HCT116 (cell line): ENCODE results near the gene ZNF532. TPM values are rescaled to one million over a fixed set of nuclear protein-coding genes. Genes with fewer than 3 reads are reported as not detected.

Experiments used
- ATAC-seq: fragments of 200-7000 bp; cut with Tn5 transposase; 2 replicates; pipeline ENCODE4 v1.9.1; 2020; ENCODE audit warnings: mild to moderate bottlenecking, moderate library complexity
- BruUV-seq: library from RNA; stranded (reverse); fragments of 400-500 nt; replicated peaks from 2 replicates; lab custom pipeline; 2021; lab: Mats Ljungman, UMichigan
- CTCF ChIA-PET: fragments of 300-600 bp; sonication (Branson Sonifier 250); formaldehyde crosslinking; loops from one replicate; lab custom pipeline; 2021; ENCODE audit warnings: antibody characterized with exemption; lab: Charles Lee
- POLR2A ChIA-PET: fragments of 300-600, 350-600 bp; sonication (Branson Sonifier 250); formaldehyde crosslinking; loops from one replicate; lab custom pipeline; 2021; ENCODE audit warnings: antibody characterized with exemption; lab: Charles Lee
- RAD21 ChIA-PET, 2 experiments: fragments of 300-600 bp; sonication (Branson Sonifier 250); formaldehyde crosslinking; loops; one replicate each; lab custom pipeline; 2023; ENCODE audit warnings: low total read pairs in 2 of 2; ENCODE audit not compliant: uncharacterized antibody in 2 of 2, unreplicated experiment in 2 of 2, low non-redundant PET in 1 of 2; lab: Charles Lee
- DNase-seq: peaks from one replicate; pipeline ENCODE4 v3.0.0-alpha.2; 2010; ENCODE audit warnings: low read depth, low spot score
- H2AFZ ChIP-seq: fragments of 200-600 bp; shearing (Covaris generic), sonication (generic); 2 replicates; pipeline ENCODE4 v1.6.1; 2017; ENCODE audit warnings: low read depth, mixed run types, mixed read lengths, antibody characterized with exemption, low read length; ENCODE audit not compliant: poor library complexity, severe bottlenecking
- H3K27ac ChIP-seq: 2 replicates; pipeline ENCODE4 v1.5.1; 2012; ENCODE audit warnings: low read depth, low read length
- H3K27me3 ChIP-seq: fragments of 200-600 bp; sonication (generic); 2 replicates; pipeline ENCODE4 v1.6.1; 2016; ENCODE audit warnings: mixed run types, low read length, mixed read lengths; ENCODE audit not compliant: insufficient read depth
- H3K36me3 ChIP-seq, 2 experiments: fragments of 200-500 bp in 1 of 2; fragments of 200-600 bp in 1 of 2; sonication (Bioruptor generic) in 1 of 2; sonication (generic) in 1 of 2; 2 replicates each; pipeline versions ENCODE4 v1.5.1 to v1.6.1; 2014 to 2016; ENCODE audit warnings: low read length in 2 of 2, inconsistent platforms in 1 of 2, mixed read lengths in 1 of 2, mixed run types in 1 of 2; ENCODE audit not compliant: insufficient read depth in 2 of 2, control insufficient read depth in 1 of 2
- H3K4me1 ChIP-seq, 2 experiments: fragments of 200-600 bp in 1 of 2; sonication (generic) in 1 of 2; 2 replicates each; pipeline versions ENCODE4 v1.5.1 to v1.6.1; 2012 to 2017; ENCODE audit warnings: low read length in 2 of 2, inconsistent platforms in 1 of 2, mild to moderate bottlenecking in 1 of 2, mixed read lengths in 1 of 2, mixed run types in 1 of 2, moderate library complexity in 1 of 2; ENCODE audit not compliant: insufficient read depth in 2 of 2, control insufficient read depth in 1 of 2
- H3K4me2 ChIP-seq: fragments of 200-600 bp; sonication (generic); 2 replicates; pipeline ENCODE4 v1.6.1; 2017; ENCODE audit warnings: mixed run types, low read length, mixed read lengths
- H3K4me3 ChIP-seq, 2 experiments: fragments of 200-600 bp in 1 of 2; sonication (generic) in 1 of 2; replicated peaks in 1 of 2; 2 replicates each; pipeline ENCODE4 v1.5.1; 2011 to 2016; ENCODE audit warnings: low read length in 2 of 2, control low read depth in 1 of 2, low read depth in 1 of 2, mild to moderate bottlenecking in 1 of 2, mixed read lengths in 1 of 2, mixed run types in 1 of 2
- H3K79me2 ChIP-seq: fragments of 200-600 bp; sonication (generic); 2 replicates; pipeline ENCODE4 v1.6.1; 2017; ENCODE audit warnings: mild to moderate bottlenecking, mixed run types, low read length, moderate library complexity, mixed read lengths; ENCODE audit not compliant: insufficient read depth
- H3K9ac ChIP-seq: fragments of 200-600 bp; sonication (generic); 2 replicates; pipeline ENCODE4 v1.6.1; 2016; ENCODE audit warnings: low read length, mixed read lengths
- H3K9me2 ChIP-seq: fragments of 200-600 bp; sonication (generic), shearing (Covaris generic); 2 replicates; pipeline ENCODE4 v1.6.1; 2017; ENCODE audit warnings: mixed run types, mild to moderate bottlenecking, moderate library complexity; ENCODE audit not compliant: insufficient read depth
- H3K9me3 ChIP-seq, 2 experiments: fragments of 200-500 bp in 1 of 2; fragments of 200-600 bp in 1 of 2; sonication (Bioruptor generic) in 1 of 2; sonication (generic) in 1 of 2; 2 replicates each; pipeline ENCODE4 v1.6.1; 2014 to 2017; ENCODE audit warnings: low read length in 2 of 2, mixed read lengths in 2 of 2, inconsistent platforms in 1 of 2, low read depth in 1 of 2, mild to moderate bottlenecking in 1 of 2, mixed run types in 1 of 2, moderate library complexity in 1 of 2; ENCODE audit not compliant: control insufficient read depth in 1 of 2, insufficient read depth in 1 of 2
- H4K20me1 ChIP-seq: fragments of 200-600 bp; sonication (generic), shearing (Covaris generic); 2 replicates; pipeline ENCODE4 v1.6.1; 2017; ENCODE audit warnings: mixed run types, mild to moderate bottlenecking, moderate library complexity; ENCODE audit not compliant: insufficient read depth
- CBX3 ChIP-seq: IDR thresholded peaks from 2 replicates; pipeline ENCODE4 v1.6.1; 2012; ENCODE audit warnings: low read depth
- CTCF ChIP-seq, 3 experiments: fragments of 200-600 bp in 1 of 3; sonication (generic) in 1 of 3; IDR thresholded peaks in 2 of 3; conservative IDR thresholded peaks in 1 of 3; 2 replicates each; pipeline ENCODE4 v1.5.1; 2012 to 2017; ENCODE audit warnings: low read depth in 2 of 3, low read length in 2 of 3, antibody characterized with exemption in 1 of 3, borderline replicate concordance in 1 of 3, control low read depth in 1 of 3, mild to moderate bottlenecking in 1 of 3, mixed read lengths in 1 of 3, mixed run types in 1 of 3, moderate library complexity in 1 of 3; ENCODE audit not compliant: insufficient read depth in 1 of 3
- EGR1 ChIP-seq: IDR thresholded peaks from 2 replicates; pipeline ENCODE4 v1.6.1; 2012; ENCODE audit warnings: low read depth
- ELF1 ChIP-seq: IDR thresholded peaks from 2 replicates; pipeline ENCODE4 v1.6.1; 2012; ENCODE audit warnings: low read depth, borderline replicate concordance
- EZH2 ChIP-seq: fragments of 200-600 bp; sonication (generic); IDR thresholded peaks from 2 replicates; pipeline ENCODE4 v1.6.1; 2017; ENCODE audit warnings: antibody characterized with exemption, mixed run types
- FOSL1 ChIP-seq: IDR thresholded peaks from 2 replicates; pipeline ENCODE4 v1.6.1; 2012; ENCODE audit warnings: low read depth
- MAX ChIP-seq: IDR thresholded peaks from 2 replicates; pipeline ENCODE4 v1.6.1; 2012
- POLR2A ChIP-seq: IDR thresholded peaks from 2 replicates; pipeline ENCODE4 v1.7.0; 2011; ENCODE audit warnings: borderline replicate concordance; ENCODE audit not compliant: insufficient read depth, insufficient read length; ENCODE audit errors: extremely low read depth
- RAD21 ChIP-seq: IDR thresholded peaks from 2 replicates; pipeline ENCODE4 v1.6.1; 2012; ENCODE audit warnings: low read depth, mild to moderate bottlenecking
- REST ChIP-seq: IDR thresholded peaks from 2 replicates; pipeline ENCODE4 v1.6.1; 2012; ENCODE audit warnings: low read depth
- SIN3A ChIP-seq: IDR thresholded peaks from 2 replicates; pipeline ENCODE4 v1.6.1; 2012; ENCODE audit warnings: low read depth
- SP1 ChIP-seq: IDR thresholded peaks from 2 replicates; pipeline ENCODE4 v1.6.1; 2012; ENCODE audit warnings: low read depth
- SRF ChIP-seq: IDR thresholded peaks from 2 replicates; pipeline ENCODE4 v1.6.1; 2012; ENCODE audit warnings: low read depth
- ZFX ChIP-seq: fragments of 450-650 bp; IDR thresholded peaks from 2 replicates; pipeline ENCODE4 v1.6.1; 2017
- ZNF274 ChIP-seq: fragments of 200-500 bp; sonication (Bioruptor generic); IDR thresholded peaks from 2 replicates; pipeline ENCODE4 v1.6.1; 2014; ENCODE audit warnings: mild to moderate bottlenecking, low read depth, low read length, inconsistent platforms
- intact Hi-C: fragments of 100-400 bp; cut with micrococcal nuclease; formaldehyde crosslinking; loops from 2 replicates; pipeline ENCODE4 v1.10.0; 2022
- total RNA-seq: library from RNA; stranded (reverse); gene quantifications from one replicate; pipeline ENCODE4 v1.2.1, GENCODE V29; 2021; ENCODE audit not compliant: unreplicated experiment
- TF ChIP-seq, protein P1 (sequence below): IDR thresholded peaks from 2 replicates; pipeline ENCODE4 v1.6.1; 2012
- TF ChIP-seq, protein P2 (sequence below): IDR thresholded peaks from 2 replicates; pipeline ENCODE4 v1.6.1; 2011; ENCODE audit warnings: mild to moderate bottlenecking, low read length, moderate library complexity; ENCODE audit not compliant: insufficient replicate concordance; ENCODE audit errors: extremely low read depth

Gene ZNF532
- total RNA-seq, 1 experiment from 2014 or later = 11.6 TPM

DNA sequence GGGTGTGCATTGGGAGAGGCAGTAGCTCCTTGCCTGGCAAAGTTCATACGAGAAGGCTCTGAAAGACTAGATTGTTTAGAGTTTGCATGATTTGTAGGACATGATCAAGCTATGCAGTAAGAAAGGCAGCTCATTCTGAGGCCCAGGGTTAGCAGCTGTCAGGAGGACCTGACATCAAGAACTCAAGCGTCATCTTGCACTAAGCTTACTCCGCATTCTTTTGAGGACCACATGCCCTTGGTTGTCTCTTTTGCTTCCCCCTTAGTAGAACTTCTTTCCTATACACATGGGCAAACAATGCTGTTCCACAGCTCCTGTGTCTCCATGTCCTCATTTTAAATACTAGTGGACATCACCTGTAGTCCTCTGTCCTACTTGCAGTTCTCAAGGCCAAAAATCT, 14.0 kb downstream of the ZNF532 start:
- CTCF ChIA-PET = no interaction called here
- RAD21 ChIA-PET = no interaction called here
- H3K9ac ChIP-seq = no peak overlapping the region

More for the DNA sequence above, 14.0 kb downstream of the ZNF532 start:
- H2AFZ ChIP-seq = no peak overlapping the region
- ATAC-seq (no peak), DNase-seq (no peak)
- POLR2A ChIA-PET = no interaction called here
- H3K9me3 ChIP-seq = no peaks in the 10 kb centered on the region
- no peaks in the 10 kb centered on the region for H4K20me1 ChIP-seq
- H3K4me3 ChIP-seq = no peak overlapping the region
- no peaks in the 10 kb centered on the region for H3K27me3 ChIP-seq
- intact Hi-C loops = no loop called here
- no peaks in the 10 kb centered on the region for H3K79me2 ChIP-seq
- BruUV-seq = no TSS peak
- no peaks in the 10 kb centered on the region for H3K9me2 ChIP-seq
- H3K27ac ChIP-seq = no peak overlapping the region
- H3K4me2 ChIP-seq = no peak overlapping the region
- H3K4me1 ChIP-seq = no peaks in the 10 kb centered on the region
- TF ChIP-seq SIN3A = no peak
- TF ChIP-seq EZH2 = no peak
- TF ChIP-seq EGR1 = no peak
- TF ChIP-seq, protein P1, sequence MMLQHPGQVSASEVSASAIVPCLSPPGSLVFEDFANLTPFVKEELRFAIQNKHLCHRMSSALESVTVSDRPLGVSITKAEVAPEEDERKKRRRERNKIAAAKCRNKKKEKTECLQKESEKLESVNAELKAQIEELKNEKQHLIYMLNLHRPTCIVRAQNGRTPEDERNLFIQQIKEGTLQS = no peak
- no peak for TF ChIP-seq ZFX
- TF ChIP-seq CTCF (IDR thresholded peaks at IDR 0.05 in 2 of 3, conservative IDR thresholded peaks at IDR 0.05 in 1 of 3; ENCODE audit: borderline replicate concordance in 1 of 3, insufficient read depth in 1 of 3, low read depth in 2 of 3, low read length in 2 of 3) = no peak
- TF ChIP-seq SP1 = no peak
- TF ChIP-seq FOSL1 = no peak
- TF ChIP-seq POLR2A = no peak
- no peak for TF ChIP-seq RAD21
- TF ChIP-seq REST = no peak
- no peak for TF ChIP-seq ZNF274
- no peak for TF ChIP-seq ELF1
- no peak for TF ChIP-seq SRF
- TF ChIP-seq CBX3 = no peak
- TF ChIP-seq, protein P2, sequence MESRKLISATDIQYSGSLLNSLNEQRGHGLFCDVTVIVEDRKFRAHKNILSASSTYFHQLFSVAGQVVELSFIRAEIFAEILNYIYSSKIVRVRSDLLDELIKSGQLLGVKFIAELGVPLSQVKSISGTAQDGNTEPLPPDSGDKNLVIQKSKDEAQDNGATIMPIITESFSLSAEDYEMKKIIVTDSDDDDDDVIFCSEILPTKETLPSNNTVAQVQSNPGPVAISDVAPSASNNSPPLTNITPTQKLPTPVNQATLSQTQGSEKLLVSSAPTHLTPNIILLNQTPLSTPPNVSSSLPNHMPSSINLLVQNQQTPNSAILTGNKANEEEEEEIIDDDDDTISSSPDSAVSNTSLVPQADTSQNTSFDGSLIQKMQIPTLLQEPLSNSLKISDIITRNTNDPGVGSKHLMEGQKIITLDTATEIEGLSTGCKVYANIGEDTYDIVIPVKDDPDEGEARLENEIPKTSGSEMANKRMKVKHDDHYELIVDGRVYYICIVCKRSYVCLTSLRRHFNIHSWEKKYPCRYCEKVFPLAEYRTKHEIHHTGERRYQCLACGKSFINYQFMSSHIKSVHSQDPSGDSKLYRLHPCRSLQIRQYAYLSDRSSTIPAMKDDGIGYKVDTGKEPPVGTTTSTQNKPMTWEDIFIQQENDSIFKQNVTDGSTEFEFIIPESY = no peak
- TF ChIP-seq MAX = no peak
- H3K36me3 ChIP-seq = no peaks in the 10 kb centered on the region
